Lower lobe of right lung (tissue), 2 donors: ENCODE results near the gene UROC1. TPM values are rescaled to one million over a fixed set of nuclear protein-coding genes. Genes with fewer than 3 reads are reported as not detected.

Experiments
- ATAC-seq, 2 donors: fragments of 200-7000 bp; cut with Tn5 transposase; one replicate each; pipeline ENCODE4 v1.9.1; 2020 to 2022; ENCODE audit warnings: mild to moderate bottlenecking in 2 of 2, moderate library complexity in 2 of 2
- DNase-seq: peaks from one replicate; pipeline ENCODE4 v3.0.0-alpha.2; 2020
- H3K27ac ChIP-seq: fragments of 200-600 bp; one replicate; pipeline ENCODE4 v1.8.0; 2022
- H3K27me3 ChIP-seq: fragments of 200-600 bp; one replicate; pipeline ENCODE4 v1.8.0; 2022; ENCODE audit warnings: low read depth
- H3K36me3 ChIP-seq: fragments of 200-600 bp; one replicate; pipeline ENCODE4 v1.8.0; 2022; ENCODE audit warnings: mild to moderate bottlenecking
- H3K4me1 ChIP-seq: fragments of 200-600 bp; one replicate; pipeline ENCODE4 v1.8.0; 2022
- H3K4me3 ChIP-seq: fragments of 200-600 bp; one replicate; pipeline ENCODE4 v1.8.0; 2022; ENCODE audit warnings: mild to moderate bottlenecking
- H3K9me3 ChIP-seq: fragments of 200-600 bp; one replicate; pipeline ENCODE4 v1.8.0; 2022
- CTCF ChIP-seq: fragments of 200-600 bp; IDR thresholded peaks from one replicate; pipeline ENCODE4 v1.8.0; 2022; ENCODE audit warnings: antibody characterized with exemption, mild to moderate bottlenecking
- intact Hi-C: fragments of 100-400 bp; cut with DNase I; formaldehyde crosslinking; loops from one replicate; pipeline ENCODE4 v1.11.0; 2022
- total RNA-seq: library from RNA; stranded (reverse); fragmentation: NEBNext Ultra II Directional; extraction: Animal tissue kit (Norgen Biotek cat#: 25700); gene quantifications from one replicate; pipeline ENCODE4 v1.2.1, GENCODE V29; 2021
- donor health status: DM: no; HTN: yes; CAD: no; lungs with severe emphysema.

The UROC1 gene
- total RNA-seq, 1 donor from 2014 or later, result not detected

DNA sequence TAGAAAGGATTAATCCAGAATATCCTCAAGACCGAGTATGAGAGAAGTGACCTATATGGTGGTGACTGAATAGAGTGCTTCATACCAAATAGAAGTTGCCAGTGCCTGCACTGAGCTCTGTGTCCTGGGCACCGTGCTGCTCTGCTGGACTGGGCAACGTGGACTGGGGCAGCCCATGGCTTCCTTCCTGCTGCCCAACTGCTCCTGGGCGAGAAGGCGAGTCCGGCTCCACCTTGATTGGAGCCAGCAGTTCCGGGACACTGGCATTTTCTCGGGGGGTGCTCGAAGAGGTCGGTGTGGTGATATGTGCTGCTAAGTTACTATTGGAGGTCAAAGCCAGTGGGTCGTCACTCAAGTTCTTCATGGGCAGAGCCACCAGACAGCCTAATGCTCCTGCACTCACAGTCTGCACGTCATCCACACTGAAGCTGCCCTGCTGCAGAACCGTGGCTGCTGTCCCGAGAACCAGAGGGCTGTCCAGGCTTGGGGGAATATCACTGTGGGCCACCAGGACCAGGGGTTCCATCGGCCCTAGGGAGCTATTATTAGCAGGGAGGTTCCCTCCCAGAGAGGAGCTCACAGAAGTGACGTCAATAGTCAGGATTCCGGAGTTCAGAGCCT is 56.0 kb downstream of the UROC1 start:
- H3K27ac ChIP-seq, result no peak overlapping the region
- peaks cover 20% of the 10 kb centered on the region for H3K4me1 ChIP-seq
- no peak overlapping the region for H3K4me3 ChIP-seq
- H3K27me3 ChIP-seq, result no peaks in the 10 kb centered on the region
- DNase-seq (no peak), ATAC-seq (no peak)
- no peak for TF ChIP-seq CTCF
- intact Hi-C loops, result no loop called here
- H3K9me3 ChIP-seq, result no peaks in the 10 kb centered on the region
- H3K36me3 ChIP-seq, result peaks cover 100% of the 10 kb centered on the region

DNA sequence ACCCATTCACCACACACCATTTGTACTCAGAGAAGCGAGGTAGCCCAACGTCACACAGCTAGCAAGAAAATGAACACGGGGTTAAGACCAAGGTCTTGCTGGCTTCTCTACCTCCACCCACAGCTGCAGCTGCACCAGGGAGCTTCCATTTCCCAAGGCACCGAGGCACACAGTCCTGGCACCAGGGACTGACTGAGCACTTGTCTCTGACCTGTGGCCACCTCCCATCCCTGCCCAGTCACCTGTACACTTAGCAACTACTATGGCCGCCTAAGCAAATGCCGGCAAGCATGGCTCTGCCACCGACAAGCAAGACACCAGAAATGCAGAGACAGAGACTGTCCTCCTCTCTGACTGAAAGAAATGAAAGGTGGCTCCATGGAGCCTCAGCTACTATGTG is 57.2 kb downstream of the UROC1 start:
- Histone ChIP-seq H3K36me3 (peaks cover 99% of the 10 kb centered on the region), H3K27me3 (no peaks in the 10 kb centered on the region), H3K4me1 (peaks cover 8% of the 10 kb centered on the region), H3K9me3 (no peaks in the 10 kb centered on the region), H3K27ac (no peak overlapping the region), H3K4me3 (no peak overlapping the region)
- TF ChIP-seq CTCF, result no peak
- intact Hi-C loops, result no loop called here
- ATAC-seq, result no peak
- DNase-seq, result no peak

- H3K4me3 ChIP-seq, result no peak overlapping the region
- DNase-seq (no peak), ATAC-seq (no peak)
- peaks cover 2% of the 10 kb centered on the region for H3K4me1 ChIP-seq
- H3K27me3 ChIP-seq, result no peaks in the 10 kb centered on the region
- no peak for TF ChIP-seq CTCF
- no peak overlapping the region for H3K27ac ChIP-seq
- intact Hi-C loops, result no loop called here
- peaks cover 99% of the 10 kb centered on the region for H3K36me3 ChIP-seq
- H3K9me3 ChIP-seq, result no peaks in the 10 kb centered on the region
Measured at GRCh38 chr3:126459763-126460127, 57.8 kb downstream of the UROC1 start.

GRCh38 chr3:126459111-126459762 is 58.3 kb downstream of the UROC1 start:
- H3K27ac ChIP-seq, result no peak overlapping the region
- no peak overlapping the region for H3K4me3 ChIP-seq
- no peaks in the 10 kb centered on the region for H3K9me3 ChIP-seq
- no peak for TF ChIP-seq CTCF
- peaks cover 99% of the 10 kb centered on the region for H3K36me3 ChIP-seq
- H3K27me3 ChIP-seq, result no peaks in the 10 kb centered on the region
- intact Hi-C loops, result no loop called here
- H3K4me1 ChIP-seq, result no peaks in the 10 kb centered on the region
- no peak for DNase-seq
- no peak for ATAC-seq

GRCh38 chr3:126456766-126457388 is 60.7 kb downstream of the UROC1 start:
- DNase-seq (peak; percentile 32), ATAC-seq (peak; percentile 12 to 32)
- no peak overlapping the region for H3K4me3 ChIP-seq
- intact Hi-C loops, result no loop called here
- peaks cover 95% of the 10 kb centered on the region for H3K36me3 ChIP-seq
- H3K9me3 ChIP-seq, result no peaks in the 10 kb centered on the region
- no peak for TF ChIP-seq CTCF
- no peaks in the 10 kb centered on the region for H3K4me1 ChIP-seq
- H3K27ac ChIP-seq, result no peak overlapping the region
- no peaks in the 10 kb centered on the region for H3K27me3 ChIP-seq
